Muscle layer of colon (tissue), 2 donors: ENCODE data around the gene SNORC.

Source experiments
- H3K27ac ChIP-seq: one replicate; pipeline ENCODE4 v1.7.0; 2013; ENCODE audit warnings: low read depth, mild to moderate bottlenecking, low read length, moderate library complexity
- H3K27me3 ChIP-seq, 2 donors: one replicate each; pipeline ENCODE4 v1.7.0; 2013; ENCODE audit warnings: low read length in 2 of 2, mild to moderate bottlenecking in 2 of 2; ENCODE audit not compliant: insufficient read depth in 2 of 2, control insufficient read depth in 1 of 2
- H3K36me3 ChIP-seq: one replicate; pipeline ENCODE4 v1.7.0; 2013; ENCODE audit warnings: mild to moderate bottlenecking, low read length; ENCODE audit not compliant: insufficient read depth
- H3K4me1 ChIP-seq: one replicate; pipeline ENCODE4 v1.7.0; 2013; ENCODE audit warnings: mild to moderate bottlenecking, low read length; ENCODE audit not compliant: insufficient read depth
- H3K4me3 ChIP-seq, 2 donors: one replicate each; pipeline ENCODE4 v1.7.0; 2013; ENCODE audit warnings: low read length in 2 of 2, low read depth in 1 of 2, mild to moderate bottlenecking in 1 of 2, moderate library complexity in 1 of 2
- H3K9ac ChIP-seq: one replicate; pipeline ENCODE4 v1.7.0; 2013; ENCODE audit warnings: low read length
- H3K9me3 ChIP-seq: one replicate; pipeline ENCODE4 v1.7.0; 2013; ENCODE audit warnings: mild to moderate bottlenecking, low read length
- donor health status: abdominal sarcoma.
- donor health status: Adenocarcinoma of cecum.

SNORC gene

GRCh38 chr2:232869138-232870017 is 686 bp upstream of the SNORC start:
- Histone ChIP-seq H3K4me1 (no peaks in the 10 kb centered on the region), H3K9me3 (no peaks in the 10 kb centered on the region), H3K4me3 (no peak overlapping the region), H3K36me3 (no peaks in the 10 kb centered on the region), H3K27me3 (no peaks in the 10 kb centered on the region), H3K9ac (no peak overlapping the region), H3K27ac (no peak overlapping the region)

- peaks cover 7 to 8% of the 10 kb centered on the region in 2 donors for H3K27me3 ChIP-seq
- H3K9me3 ChIP-seq: no peaks in the 10 kb centered on the region
- no peak overlapping the region for H3K4me3 ChIP-seq
- H3K27ac ChIP-seq: no peak overlapping the region
- no peaks in the 10 kb centered on the region for H3K36me3 ChIP-seq
- H3K4me1 ChIP-seq: no peaks in the 10 kb centered on the region
- no peak overlapping the region for H3K9ac ChIP-seq
Measured at GRCh38 chr2:232870766-232871371, 805 bp downstream of the SNORC start.

GRCh38 chr2:232871418-232871834 is 1.4 kb downstream of the SNORC start:
- Histone ChIP-seq H3K4me3 (no peak overlapping the region), H3K9ac (no peak overlapping the region), H3K27me3 (peaks cover 7 to 9% of the 10 kb centered on the region in 2 donors), H3K9me3 (no peaks in the 10 kb centered on the region), H3K27ac (no peak overlapping the region), H3K36me3 (no peaks in the 10 kb centered on the region), H3K4me1 (no peaks in the 10 kb centered on the region)

- no peak overlapping the region for H3K27ac ChIP-seq
- peaks cover 9 to 14% of the 10 kb centered on the region in 2 donors for H3K27me3 ChIP-seq
- H3K36me3 ChIP-seq: no peaks in the 10 kb centered on the region
- no peaks in the 10 kb centered on the region for H3K9me3 ChIP-seq
- H3K9ac ChIP-seq: no peak overlapping the region
- H3K4me3 ChIP-seq: no peak overlapping the region
- H3K4me1 ChIP-seq: no peaks in the 10 kb centered on the region
Measured at GRCh38 chr2:232871835-232872736, 2.0 kb downstream of the SNORC start.

- Histone ChIP-seq H3K4me1 (no peaks in the 10 kb centered on the region), H3K4me3 (no peak overlapping the region), H3K9ac (no peak overlapping the region), H3K27me3 (peaks cover 16 to 22% of the 10 kb centered on the region in 2 donors), H3K36me3 (no peaks in the 10 kb centered on the region), H3K27ac (no peak overlapping the region), H3K9me3 (no peaks in the 10 kb centered on the region)
Measured at GRCh38 chr2:232872826-232873225, 2.8 kb downstream of the SNORC start.

- no peaks in the 10 kb centered on the region for H3K4me1 ChIP-seq
- peaks cover 19 to 25% of the 10 kb centered on the region in 2 donors for H3K27me3 ChIP-seq
- no peaks in the 10 kb centered on the region for H3K9me3 ChIP-seq
- H3K4me3 ChIP-seq: no peak overlapping the region
- no peak overlapping the region for H3K9ac ChIP-seq
- no peaks in the 10 kb centered on the region for H3K36me3 ChIP-seq
- no peak overlapping the region for H3K27ac ChIP-seq
Measured at GRCh38 chr2:232873292-232873908, 3.3 kb downstream of the SNORC start.

- H3K27me3 ChIP-seq: peaks cover 19 to 25% of the 10 kb centered on the region in 2 donors
- no peaks in the 10 kb centered on the region for H3K4me1 ChIP-seq
- H3K27ac ChIP-seq: no peak overlapping the region
- no peak overlapping the region for H3K9ac ChIP-seq
- no peaks in the 10 kb centered on the region for H3K9me3 ChIP-seq
- H3K4me3 ChIP-seq: no peak overlapping the region
- no peaks in the 10 kb centered on the region for H3K36me3 ChIP-seq
Measured at GRCh38 chr2:232873909-232874641, 4.0 kb downstream of the SNORC start.

- Histone ChIP-seq H3K9ac (no peak overlapping the region), H3K27ac (no peak overlapping the region), H3K27me3 (peaks cover 19 to 25% of the 10 kb centered on the region in 2 donors), H3K9me3 (no peaks in the 10 kb centered on the region), H3K36me3 (no peaks in the 10 kb centered on the region), H3K4me3 (no peak overlapping the region), H3K4me1 (no peaks in the 10 kb centered on the region)
Measured at GRCh38 chr2:232874677-232875223, 4.7 kb downstream of the SNORC start.

GRCh38 chr2:232875256-232876121 is 5.4 kb downstream of the SNORC start:
- Histone ChIP-seq H3K27ac (no peak overlapping the region), H3K4me3 (no peak overlapping the region), H3K4me1 (no peaks in the 10 kb centered on the region), H3K9me3 (no peaks in the 10 kb centered on the region), H3K27me3 (peaks cover 19 to 25% of the 10 kb centered on the region in 2 donors), H3K36me3 (no peaks in the 10 kb centered on the region), H3K9ac (no peak overlapping the region)
